ENCODE data around the gene NKD2.
"Not testable (repeated sequence)": the region's sequence is repeated elsewhere in the genome, so short reads cannot be mapped to it uniquely, and the experiment has no call there.

Gene NKD2

GRCh38 chr5:1078851-1079250 is 70.2 kb downstream of the NKD2 start:
- no peak for DNase-seq (ENCODE audit: low read depth)
- no peak overlapping the region for H3K4me3 ChIP-seq (ENCODE audit: low read depth, low read length)
- TF ChIP-seq MYC (IDR thresholded peaks at IDR 0.05; ENCODE audit: low read depth, low read length) = no peak
- no peak for TF ChIP-seq POLR2A (IDR thresholded peaks at IDR 0.05; ENCODE audit: extremely low read depth, insufficient read length)
- no peak for TF ChIP-seq MAX (IDR thresholded peaks at IDR 0.05; ENCODE audit: low read depth, low read length)
- TF ChIP-seq CTCF (IDR thresholded peaks at IDR 0.05; ENCODE audit: low read depth, low read length) = no peak

GRCh38 chr5:1079486-1079885 is 70.9 kb downstream of the NKD2 start:
- no peak overlapping the region for H3K4me3 ChIP-seq (ENCODE audit: low read depth, low read length)
- TF ChIP-seq POLR2A (IDR thresholded peaks at IDR 0.05; ENCODE audit: extremely low read depth, insufficient read length) = no peak
- no peak for TF ChIP-seq MYC (IDR thresholded peaks at IDR 0.05; ENCODE audit: low read depth, low read length)
- no peak for TF ChIP-seq CTCF (IDR thresholded peaks at IDR 0.05; ENCODE audit: low read depth, low read length)
- no peak for TF ChIP-seq MAX (IDR thresholded peaks at IDR 0.05; ENCODE audit: low read depth, low read length)
- DNase-seq (ENCODE audit: low read depth) = no peak

- TF ChIP-seq CTCF (IDR thresholded peaks at IDR 0.05; ENCODE audit: low read depth, low read length) (no peak), MAX (IDR thresholded peaks at IDR 0.05; ENCODE audit: low read depth, low read length) (no peak), POLR2A (IDR thresholded peaks at IDR 0.05; ENCODE audit: extremely low read depth, insufficient read length) (no peak), MYC (IDR thresholded peaks at IDR 0.05; ENCODE audit: low read depth, low read length) (no peak)
- H3K4me3 ChIP-seq (ENCODE audit: low read depth, low read length) = no peak overlapping the region
- no peak for DNase-seq (ENCODE audit: low read depth)
Observed at GRCh38 chr5:1079961-1080360, 71.4 kb downstream of the NKD2 start.

GRCh38 chr5:1080432-1080831 is 71.8 kb downstream of the NKD2 start:
- no peak for DNase-seq (ENCODE audit: low read depth)
- TF ChIP-seq POLR2A (IDR thresholded peaks at IDR 0.05; ENCODE audit: extremely low read depth, insufficient read length) (no peak), MYC (IDR thresholded peaks at IDR 0.05; ENCODE audit: low read depth, low read length) (no peak), MAX (IDR thresholded peaks at IDR 0.05; ENCODE audit: low read depth, low read length) (no peak), CTCF (IDR thresholded peaks at IDR 0.05; ENCODE audit: low read depth, low read length) (no peak)
- H3K4me3 ChIP-seq (ENCODE audit: low read depth, low read length) = no peak overlapping the region

- DNase-seq (ENCODE audit: low read depth) = no peak
- H3K4me3 ChIP-seq (ENCODE audit: low read depth, low read length) = no peak overlapping the region
- no peak for TF ChIP-seq MYC (IDR thresholded peaks at IDR 0.05; ENCODE audit: low read depth, low read length)
- no peak for TF ChIP-seq CTCF (IDR thresholded peaks at IDR 0.05; ENCODE audit: low read depth, low read length)
- TF ChIP-seq MAX (IDR thresholded peaks at IDR 0.05; ENCODE audit: low read depth, low read length) = no peak
- TF ChIP-seq POLR2A (IDR thresholded peaks at IDR 0.05; ENCODE audit: extremely low read depth, insufficient read length) = no peak
Observed at GRCh38 chr5:1081519-1081918, 72.9 kb downstream of the NKD2 start.

- not testable (repeated sequence) for DNase-seq (ENCODE audit: low read depth); H3K4me3 ChIP-seq (ENCODE audit: low read depth, low read length)
Observed at GRCh38 chr5:1083026-1083425, 74.4 kb downstream of the NKD2 start.

All from NB4 (cell line).